HepG2 (cell line): Measurements from ENCODE around the gene NLRP6. TPM values are rescaled to one million over a fixed set of nuclear protein-coding genes. Genes with fewer than 3 reads are reported as not detected.
A peak's percentile ranks its signal among the peaks of the same experiment; 100 is the strongest.

Experiments used
- ARID2 ChIP-seq: sonication (generic); formaldehyde crosslinking; IDR thresholded peaks from 2 replicates; pipeline ENCODE4 v1.8.1; 2022; ENCODE audit warnings: mild to moderate bottlenecking, missing genetic modification reagents, borderline replicate concordance
- CENPBD1 ChIP-seq: sonication (generic); formaldehyde crosslinking; IDR thresholded peaks from 2 replicates; pipeline ENCODE4 v1.8.0; 2022; ENCODE audit warnings: missing genetic modification reagents, low read depth, mild to moderate bottlenecking, borderline replicate concordance
- CHCHD3 ChIP-seq: sonication (generic); formaldehyde crosslinking; IDR thresholded peaks from 2 replicates; pipeline ENCODE4 v1.8.0; 2022; ENCODE audit warnings: mild to moderate bottlenecking, missing genetic modification reagents, moderate library complexity
- CTCF ChIP-seq: sonication (generic); formaldehyde crosslinking; IDR thresholded peaks from 2 replicates; pipeline ENCODE4 v1.5.0; 2020; ENCODE audit warnings: mild to moderate bottlenecking, missing genetic modification reagents, moderate library complexity
- ELF3 ChIP-seq: IDR thresholded peaks from 2 replicates; pipeline ENCODE4 v1.6.1; 2016; ENCODE audit warnings: missing genetic modification reagents, missing compliant biosample characterization
- GPBP1L1 ChIP-seq: sonication (generic); formaldehyde crosslinking; IDR thresholded peaks from 2 replicates; pipeline ENCODE4 v1.5.0; 2020; ENCODE audit warnings: mild to moderate bottlenecking, missing genetic modification reagents
- HMGA1 ChIP-seq: sonication (generic); formaldehyde crosslinking; conservative IDR thresholded peaks from 2 replicates; pipeline ENCODE4 v1.4.0; 2020; ENCODE audit warnings: missing genetic modification reagents
- MAFG ChIP-seq: sonication (generic); formaldehyde crosslinking; IDR thresholded peaks from 2 replicates; pipeline ENCODE4 v1.5.1; 2020; ENCODE audit warnings: mild to moderate bottlenecking, missing genetic modification reagents
- NR2F1 ChIP-seq, 2 experiments: fragments of 450-650 bp in 1 of 2; formaldehyde crosslinking in 1 of 2; IDR thresholded peaks; 2 replicates each; pipeline versions ENCODE4 v1.5.0 to v1.6.1; 2016 to 2020; ENCODE audit warnings: mild to moderate bottlenecking in 1 of 2, missing compliant biosample characterization in 1 of 2, missing genetic modification reagents in 1 of 2, moderate library complexity in 1 of 2
- TBL1XR1 ChIP-seq: fragments of 150-350 bp; IDR thresholded peaks from 2 replicates; pipeline ENCODE4 v1.6.1; 2014; ENCODE audit warnings: borderline replicate concordance, low read length; ENCODE audit not compliant: partially characterized antibody
- ZBTB20 ChIP-seq: sonication (generic); formaldehyde crosslinking; IDR thresholded peaks from 2 replicates; pipeline ENCODE4 v1.8.1; 2023; ENCODE audit warnings: missing genetic modification reagents, low read depth, mild to moderate bottlenecking, borderline replicate concordance
- ZNF430 ChIP-seq: sonication (generic); formaldehyde crosslinking; IDR thresholded peaks from 2 replicates; pipeline ENCODE4 v1.9.0; 2021; ENCODE audit warnings: mild to moderate bottlenecking, missing genetic modification reagents
- ZNF646 ChIP-seq: sonication (generic); formaldehyde crosslinking; IDR thresholded peaks from 2 replicates; pipeline ENCODE4 v1.9.0; 2021; ENCODE audit warnings: mild to moderate bottlenecking, missing genetic modification reagents
- ZNF710 ChIP-seq: sonication (generic); formaldehyde crosslinking; IDR thresholded peaks from 2 replicates; pipeline ENCODE4 v1.5.0; 2020; ENCODE audit warnings: mild to moderate bottlenecking, missing genetic modification reagents, borderline replicate concordance
- ZNF788 ChIP-seq: sonication (generic); formaldehyde crosslinking; IDR thresholded peaks from 2 replicates; pipeline ENCODE4 v1.5.0; 2020; ENCODE audit warnings: mild to moderate bottlenecking, missing genetic modification reagents, borderline replicate concordance
- polyA plus RNA-seq, 8 experiments: library from polyadenylated mRNA; depleted of rRNA in 3 of 8; stranded (reverse) in 7 of 8; unstranded in 1 of 8; fragments of >200 nt; fragmentation: Illumina TruSeq in 4 of 8; extraction: Trizol in 4 of 8; gene quantifications; 2 replicates each; pipeline versions ENCODE4 v1.2.1 to v1.2.3, GENCODE V29; 2011 to 2016; ENCODE audit warnings: low read depth in 4 of 8, missing spikeins in 1 of 8, mixed read lengths in 1 of 8; ENCODE audit not compliant: insufficient read depth in 1 of 8
- total RNA-seq, 5 experiments: library from RNA; depleted of rRNA; stranded (reverse); fragments of >200 nt; fragmentation: Illumina TruSeq; extraction: Trizol; gene quantifications; 2 replicates each; pipeline ENCODE4 v1.2.3, GENCODE V29; 2016; ENCODE audit warnings: low read depth in 1 of 5

NLRP6 gene
- total and polyA plus RNA-seq, 2 of the 13 experiments (the other 11 are each of a cell fraction or from before 2014, with no cell fraction given): not detected

GRCh38 chr11:236774-237767 lies 41.1 kb upstream of the NLRP6 start, which contains the start of gene PSMD13 (continued):
- no peak for TF ChIP-seq ZNF710 (CRISPR knock-in tag)
- TF ChIP-seq CHCHD3: no peak
- no peak; the same call in 1 of the 2 replicates for TF ChIP-seq ELF3 (CRISPR knock-in tag)
- TF ChIP-seq CENPBD1: no peak
- TF ChIP-seq ZBTB20 (CRISPR knock-in tag): no peak
- TF ChIP-seq ZNF430 (CRISPR knock-in tag): no peak
- TF ChIP-seq CTCF (CRISPR knock-in tag): 0 out of 2 replicates have a peak, but pooled peaks have one; percentile 9
- TF ChIP-seq ARID2 (CRISPR knock-in tag): no peak
- no peak for TF ChIP-seq HMGA1 (CRISPR knock-in tag)
- TF ChIP-seq MAFG: no peak
- TF ChIP-seq ZNF646: no peak
- peak; percentile 77; the same call in 1 of the 2 replicates for TF ChIP-seq ZNF788 (CRISPR knock-in tag)
- no peak for TF ChIP-seq GPBP1L1
- TF ChIP-seq TBL1XR1: no peak
- TF ChIP-seq NR2F1 (CRISPR knock-in tag; IDR thresholded peaks at IDR 0.05): no peak
